ENCODE measurements around the gene NAALADL2. TPM values are rescaled to one million over a fixed set of nuclear protein-coding genes. Genes with fewer than 3 reads are reported as not detected.

Gene NAALADL2
- polyA plus RNA-seq, 3 donors: not detected

GRCh38 chr3:174907628-174908407 is 48.7 kb downstream of the NAALADL2 start:
- WGBS (ENCODE audit: insufficient coverage): 60% methylated on average over 1 of the region's 4 CpGs
- Histone ChIP-seq H3K9ac (ENCODE audit: insufficient read depth, low read length, poor library complexity, severe bottlenecking) (no peak overlapping the region), H3K9me3 (replicated peaks in 1 of 2; ENCODE audit: control insufficient read depth in 1 of 2, insufficient read depth in 1 of 2, low read length in 2 of 2) (peaks cover 0 to 5% of the 10 kb centered on the region in 2 donors), H3K4me1 (ENCODE audit: control insufficient read depth in 1 of 2, insufficient read depth in 2 of 2, low read length in 2 of 2) (no peaks in the 10 kb centered on the region), H3K27ac (ENCODE audit: low read depth in 1 of 2, low read length in 2 of 2) (no peak overlapping the region), H3K79me2 (ENCODE audit: insufficient read depth, low read length) (no peaks in the 10 kb centered on the region), H3K27me3 (ENCODE audit: control insufficient read depth in 2 of 2, insufficient read depth in 2 of 2, low read length in 2 of 2) (no peaks in the 10 kb centered on the region), H3K4me2 (replicated peaks; ENCODE audit: extremely low read depth, low read length, poor library complexity, severe bottlenecking) (no peak overlapping the region), H3K4me3 (replicated peaks in 1 of 3; ENCODE audit: low read depth in 2 of 3, low read length in 3 of 3) (no peak overlapping the region), H2AFZ (ENCODE audit: insufficient read depth, low read depth, low read length, poor library complexity, severe bottlenecking) (no peak overlapping the region), H3K36me3 (replicated peaks in 1 of 2; ENCODE audit: control insufficient read depth in 1 of 2, insufficient read depth in 2 of 2, low read length in 2 of 2) (no peaks in the 10 kb centered on the region), H4K20me1 (ENCODE audit: insufficient read depth, low read length) (no peaks in the 10 kb centered on the region)
- TF ChIP-seq CTCF (IDR thresholded peaks at IDR 0.05): no peak
- DNase-seq: no peak
- Mint-ChIP-seq H3K4me3 (no peak overlapping the region), H3K27ac (no peak overlapping the region), H3K4me1 (no peaks in the 10 kb centered on the region), H3K9me3 (peaks cover 0 to 10% (median 3%) of the 10 kb centered on the region in 7 donors), H3K36me3 (no peaks in the 10 kb centered on the region), H3K27me3 (ENCODE audit: low read depth in 3 of 3) (no peaks in the 10 kb centered on the region)
- intact Hi-C loops (cut with micrococcal nuclease): no loop called here

DNA sequence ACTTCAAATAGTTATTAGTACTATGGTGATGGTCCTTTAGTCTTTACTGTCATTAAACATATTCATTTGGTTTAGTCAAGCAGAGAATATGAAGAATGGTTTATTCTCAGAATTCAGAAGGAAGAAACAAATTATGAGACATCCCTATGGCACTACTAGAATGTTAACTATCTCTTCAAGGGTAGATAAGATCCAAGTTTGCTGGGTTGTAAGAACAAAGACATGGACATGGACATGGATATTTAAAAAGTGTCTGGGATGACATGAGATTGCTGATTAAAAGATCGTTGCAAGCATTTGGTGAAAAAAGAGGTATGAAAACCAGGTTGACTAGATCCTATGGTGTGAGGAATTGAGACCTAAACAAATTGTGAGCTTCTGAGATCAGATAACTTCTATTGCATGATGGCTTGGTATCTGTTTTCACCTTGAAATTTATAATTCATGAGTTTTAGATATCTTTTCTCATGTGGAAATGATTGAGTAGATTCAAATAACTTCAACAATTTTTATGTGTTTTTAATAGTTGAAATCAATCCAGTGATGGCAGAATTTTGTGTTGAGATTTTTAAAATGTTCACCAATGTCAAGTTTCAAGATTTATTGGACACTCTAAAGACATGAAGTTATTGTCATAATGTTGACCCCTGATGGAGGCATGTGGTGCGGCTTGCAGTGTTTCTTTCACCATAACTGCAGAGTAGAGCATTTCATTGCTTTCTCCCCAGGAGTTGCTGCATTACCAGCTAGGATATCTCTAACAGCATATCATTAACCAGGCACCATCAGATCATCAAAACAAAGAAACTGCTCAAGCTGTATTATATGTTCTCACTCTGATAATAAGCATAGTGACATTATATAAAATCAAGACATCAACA is 72.6 kb downstream of the NAALADL2 start:
- TF ChIP-seq CTCF (IDR thresholded peaks at IDR 0.05): no peak
- H3K4me1 ChIP-seq (ENCODE audit: control insufficient read depth in 1 of 2, insufficient read depth in 2 of 2, low read length in 2 of 2): no peaks in the 10 kb centered on the region
- WGBS (ENCODE audit: insufficient coverage): 60% methylated on average over 1 of the region's 2 CpGs
- H3K4me3 Mint-ChIP-seq: no peak overlapping the region
- H3K27ac Mint-ChIP-seq: no peak overlapping the region
- no peak for DNase-seq
- no peak overlapping the region for H3K4me3 ChIP-seq (replicated peaks in 1 of 3; ENCODE audit: low read depth in 2 of 3, low read length in 3 of 3)
- H3K27me3 Mint-ChIP-seq (ENCODE audit: low read depth in 3 of 3): no peaks in the 10 kb centered on the region
- no peaks in the 10 kb centered on the region for H3K79me2 ChIP-seq (ENCODE audit: insufficient read depth, low read length)
- no peak overlapping the region for H2AFZ ChIP-seq (ENCODE audit: insufficient read depth, low read depth, low read length, poor library complexity, severe bottlenecking)
- H3K9ac ChIP-seq (ENCODE audit: insufficient read depth, low read length, poor library complexity, severe bottlenecking): no peak overlapping the region
- no peak overlapping the region for H3K4me2 ChIP-seq (replicated peaks; ENCODE audit: extremely low read depth, low read length, poor library complexity, severe bottlenecking)
- no peak overlapping the region for H3K27ac ChIP-seq (ENCODE audit: low read depth in 1 of 2, low read length in 2 of 2)
- no peaks in the 10 kb centered on the region for H3K36me3 Mint-ChIP-seq
- H3K9me3 ChIP-seq (replicated peaks in 1 of 2; ENCODE audit: control insufficient read depth in 1 of 2, insufficient read depth in 1 of 2, low read length in 2 of 2): peaks cover 0 to 3% of the 10 kb centered on the region in 2 donors
- H3K27me3 ChIP-seq (ENCODE audit: control insufficient read depth in 2 of 2, insufficient read depth in 2 of 2, low read length in 2 of 2): no peaks in the 10 kb centered on the region
- peaks cover 0 to 7% (median 6%) of the 10 kb centered on the region in 7 donors for H3K9me3 Mint-ChIP-seq
- intact Hi-C loops (cut with micrococcal nuclease): no loop called here
- H3K4me1 Mint-ChIP-seq: no peaks in the 10 kb centered on the region
- no peaks in the 10 kb centered on the region for H3K36me3 ChIP-seq (replicated peaks in 1 of 2; ENCODE audit: control insufficient read depth in 1 of 2, insufficient read depth in 2 of 2, low read length in 2 of 2)
- H4K20me1 ChIP-seq (ENCODE audit: insufficient read depth, low read length): no peaks in the 10 kb centered on the region

Measured in CD14-positive monocyte (primary cell).